GM19372 (cell line): ENCODE results near the gene RAB27B.
"Not testable (repeated sequence)": the region's sequence is repeated elsewhere in the genome, so short reads cannot be mapped to it uniquely, and the experiment has no call there.

Experiments
- ATAC-seq: cut with Tn5 transposase; IDR thresholded peaks from one replicate; pipeline ENCODE4 v1.9.1; 2021; ENCODE audit warnings: mild to moderate bottlenecking, low read depth, moderate library complexity; ENCODE audit not compliant: unreplicated experiment

RAB27B gene

GRCh38 chr18:54828281-54828881, at the start of gene RAB27B:
Gene RAB27B, plus strand, starts transcription at chr18:54828477. Its CDS starts 49,109 bp downstream, at chr18:54877586.
- ATAC-seq, result no peak

- no peak for ATAC-seq
Observed at GRCh38 chr18:54780285-54780861, 47.9 kb upstream of the RAB27B start.

GRCh38 chr18:54780970-54781369, 47.3 kb upstream of the RAB27B start:
- no peak for ATAC-seq

GRCh38 chr18:54783139-54783538, 45.1 kb upstream of the RAB27B start:
- ATAC-seq, result no peak

- ATAC-seq, result no peak
Observed at GRCh38 chr18:54786206-54786605, 42.1 kb upstream of the RAB27B start.

GRCh38 chr18:54787121-54787520, 41.2 kb upstream of the RAB27B start:
- no peak for ATAC-seq

- ATAC-seq, result no peak
Observed at GRCh38 chr18:54787616-54788015, 40.7 kb upstream of the RAB27B start.

- ATAC-seq, result no peak
Observed at GRCh38 chr18:54790109-54790508, 38.2 kb upstream of the RAB27B start.

GRCh38 chr18:54791657-54792056, 36.6 kb upstream of the RAB27B start:
- no peak for ATAC-seq

GRCh38 chr18:54792079-54792478, 36.2 kb upstream of the RAB27B start:
- ATAC-seq, result no peak

GRCh38 chr18:54794823-54795222, 33.5 kb upstream of the RAB27B start:
- no peak for ATAC-seq

GRCh38 chr18:54798186-54798585, 30.1 kb upstream of the RAB27B start:
- no peak for ATAC-seq

GRCh38 chr18:54801374-54801773, 26.9 kb upstream of the RAB27B start:
- no peak for ATAC-seq

- ATAC-seq, result no peak
Observed at GRCh38 chr18:54802178-54802577, 26.1 kb upstream of the RAB27B start.

- no peak for ATAC-seq
Observed at GRCh38 chr18:54802686-54803395, 25.4 kb upstream of the RAB27B start.

GRCh38 chr18:54805571-54806334, 22.5 kb upstream of the RAB27B start:
- ATAC-seq, result no peak

- ATAC-seq, result no peak
Observed at GRCh38 chr18:54806526-54806925, 21.8 kb upstream of the RAB27B start.

GRCh38 chr18:54807303-54807702, 21.0 kb upstream of the RAB27B start:
- ATAC-seq, result no peak

GRCh38 chr18:54810662-54811061, 17.6 kb upstream of the RAB27B start:
- not testable (repeated sequence) for ATAC-seq

GRCh38 chr18:54812885-54813284, 15.4 kb upstream of the RAB27B start:
- peak; percentile 67 for ATAC-seq

GRCh38 chr18:54813305-54813704, 15.0 kb upstream of the RAB27B start:
- ATAC-seq, result no peak
